ENCODE measurements around the gene PFDN4. TPM values are rescaled to one million over a fixed set of nuclear protein-coding genes. Genes with fewer than 3 reads are reported as not detected.
"Not testable (repeated sequence)": the region's sequence is repeated elsewhere in the genome, so short reads cannot be mapped to it uniquely, and the experiment has no call there.

PFDN4 gene
- total RNA-seq, 6 donors from 2014 or later = 15.5 to 78.5 (median 23.9) TPM

- no peak overlapping the region for H3K4me3 ChIP-seq
- DNase-seq (no peak), ATAC-seq (ENCODE audit: low FRiP score in 2 of 2) (no peak)
- H3K27me3 ChIP-seq = no peaks in the 10 kb centered on the region
- H3K4me1 ChIP-seq = no peaks in the 10 kb centered on the region
- H3K27ac ChIP-seq = no peak overlapping the region
- TF ChIP-seq CTCF (IDR thresholded peaks at IDR 0.05) (no peak), POLR2AphosphoS5 (IDR thresholded peaks at IDR 0.05) (no peak), EP300 (IDR thresholded peaks at IDR 0.05) (no peak), POLR2A (IDR thresholded peaks at IDR 0.05) (no peak)
- H3K36me3 ChIP-seq = no peaks in the 10 kb centered on the region
- H3K9me3 ChIP-seq = no peaks in the 10 kb centered on the region
Measured at GRCh38 chr20:54260116-54260515, 52.2 kb downstream of the PFDN4 start.

GRCh38 chr20:54262671-54263070, 54.8 kb downstream of the PFDN4 start:
- ATAC-seq (ENCODE audit: low FRiP score in 2 of 2) (no peak), DNase-seq (no peak)
- no peaks in the 10 kb centered on the region for H3K36me3 ChIP-seq
- H3K27me3 ChIP-seq = no peaks in the 10 kb centered on the region
- no peaks in the 10 kb centered on the region for H3K4me1 ChIP-seq
- H3K9me3 ChIP-seq = no peaks in the 10 kb centered on the region
- no peak overlapping the region for H3K4me3 ChIP-seq
- no peak overlapping the region for H3K27ac ChIP-seq
- no peak for TF ChIP-seq EP300 (IDR thresholded peaks at IDR 0.05)
- WGBS, 2 donors = 67 to 69% methylated on average over 4 of the region's 4 CpGs

- Histone ChIP-seq H3K27ac (no peak overlapping the region), H3K9me3 (no peaks in the 10 kb centered on the region), H3K4me1 (no peaks in the 10 kb centered on the region), H3K4me3 (no peak overlapping the region), H3K27me3 (no peaks in the 10 kb centered on the region), H3K36me3 (no peaks in the 10 kb centered on the region)
- no peak for ATAC-seq (ENCODE audit: low FRiP score in 2 of 2)
- TF ChIP-seq EP300 (IDR thresholded peaks at IDR 0.05) = no peak
- no peak for TF ChIP-seq POLR2AphosphoS5 (IDR thresholded peaks at IDR 0.05)
- no peak for TF ChIP-seq CTCF (IDR thresholded peaks at IDR 0.05)
- TF ChIP-seq POLR2A (IDR thresholded peaks at IDR 0.05) = no peak
- 57% methylated on average over 4 of the region's 4 CpGs for WGBS, 2 donors
- no peak for DNase-seq
Measured at GRCh38 chr20:54263116-54263690, 55.3 kb downstream of the PFDN4 start.

GRCh38 chr20:54265791-54266190, 57.9 kb downstream of the PFDN4 start:
- not testable (repeated sequence) for H3K4me1 ChIP-seq; H3K27ac ChIP-seq; H3K36me3 ChIP-seq; H3K27me3 ChIP-seq; ATAC-seq (ENCODE audit: low FRiP score in 2 of 2); H3K4me3 ChIP-seq; H3K9me3 ChIP-seq; DNase-seq
- WGBS, 2 donors = 77 to 89% methylated on average over 6 of the region's 6 CpGs

- no peaks in the 10 kb centered on the region for H3K27me3 ChIP-seq
- H3K4me3 ChIP-seq = no peak overlapping the region
- no peak for ATAC-seq (ENCODE audit: low FRiP score in 2 of 2)
- no peak for DNase-seq
- no peak for TF ChIP-seq EP300 (IDR thresholded peaks at IDR 0.05)
- no peak for TF ChIP-seq POLR2A (IDR thresholded peaks at IDR 0.05)
- TF ChIP-seq POLR2AphosphoS5 (IDR thresholded peaks at IDR 0.05) = no peak
- no peak for TF ChIP-seq CTCF (IDR thresholded peaks at IDR 0.05)
- WGBS, 2 donors = 79 to 85% methylated on average over 6 of the region's 6 CpGs
- no peak overlapping the region for H3K27ac ChIP-seq
- H3K4me1 ChIP-seq = no peaks in the 10 kb centered on the region
- no peaks in the 10 kb centered on the region for H3K36me3 ChIP-seq
- H3K9me3 ChIP-seq = no peaks in the 10 kb centered on the region
Measured at GRCh38 chr20:54266844-54267243, 59.0 kb downstream of the PFDN4 start.

DNA sequence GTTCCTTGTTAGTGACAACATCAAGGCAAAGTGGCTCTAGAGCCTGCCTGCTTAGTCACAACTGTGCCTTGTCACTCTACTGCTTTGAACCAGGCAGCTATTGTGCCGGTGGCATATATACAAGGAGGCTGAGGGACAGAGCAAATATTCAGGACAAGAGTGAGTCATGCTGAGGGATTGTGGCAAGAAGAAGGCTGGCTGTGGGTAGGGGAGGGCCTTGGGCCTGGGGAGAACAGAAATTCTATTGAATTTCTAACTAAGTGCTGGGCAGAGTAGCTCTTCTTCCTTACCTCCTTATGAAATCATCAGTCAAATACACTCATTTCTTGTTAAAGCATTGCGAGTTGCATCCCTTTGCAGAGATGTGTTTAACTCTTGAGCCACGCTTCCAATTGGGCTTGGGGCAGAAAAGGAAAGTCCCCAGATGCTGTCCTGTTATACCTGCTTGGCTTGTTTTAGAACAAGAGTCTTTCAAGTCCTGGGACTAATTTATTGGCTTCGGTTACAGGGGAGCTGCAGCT, 59.7 kb downstream of the PFDN4 start:
- Histone ChIP-seq H3K4me1 (no peaks in the 10 kb centered on the region), H3K36me3 (no peaks in the 10 kb centered on the region), H3K4me3 (no peak overlapping the region), H3K27ac (no peak overlapping the region), H3K27me3 (no peaks in the 10 kb centered on the region), H3K9me3 (no peaks in the 10 kb centered on the region)
- WGBS, 2 donors = 62 to 75% methylated on average over 4 of the region's 4 CpGs
- TF ChIP-seq POLR2AphosphoS5 (IDR thresholded peaks at IDR 0.05) (no peak), CTCF (IDR thresholded peaks at IDR 0.05) (no peak), EP300 (IDR thresholded peaks at IDR 0.05) (no peak), POLR2A (IDR thresholded peaks at IDR 0.05) (no peak)
- peak; percentile 12 to 85 for ATAC-seq (ENCODE audit: low FRiP score in 2 of 2)
- DNase-seq = peak in 1 of 2 donors; percentile 54

All from upper lobe of left lung (tissue), 6 donors.